A673 (cell line): ENCODE measurements around the gene KCNIP1. TPM values are rescaled to one million over a fixed set of nuclear protein-coding genes. Genes with fewer than 3 reads are reported as not detected.
A peak's percentile ranks its signal among the peaks of the same experiment; 100 is the strongest.

Source experiments
- Bru-seq: library from RNA; stranded (reverse); fragments of 400-500 nt; gene quantifications from one replicate; lab custom pipeline; 2021; lab: Mats Ljungman, UMichigan
- BruChase-seq, 2 experiments: library from RNA; stranded (reverse); fragments of 400-500 nt; gene quantifications; one replicate each; lab custom pipeline; 2021; lab: Mats Ljungman, UMichigan
- BruUV-seq: library from RNA; stranded (reverse); fragments of 400-500 nt; replicated peaks from 2 replicates; lab custom pipeline; 2021; lab: Mats Ljungman, UMichigan
- CTCF ChIA-PET: fragments of 300-600 bp; sonication (Branson Sonifier 250); formaldehyde crosslinking; loops from one replicate; lab custom pipeline; 2022; ENCODE audit warnings: antibody characterized with exemption; lab: Charles Lee
- POLR2A ChIA-PET: fragments of 300-600 bp; sonication (Branson Sonifier 250); formaldehyde crosslinking; loops from one replicate; lab custom pipeline; 2022; ENCODE audit warnings: antibody characterized with exemption; ENCODE audit not compliant: low non-redundant PET; lab: Charles Lee
- DNase-seq: peaks from one replicate; pipeline ENCODE4 v3.0.0-alpha.2; 2015; ENCODE audit warnings: low spot score
- H3K27ac ChIP-seq: fragments of 200-600 bp; sonication (generic); 2 replicates; pipeline ENCODE4 v1.5.1; 2016; ENCODE audit warnings: mixed run types, low read depth, mild to moderate bottlenecking, mixed read lengths, antibody characterized with exemption, low read length; ENCODE audit not compliant: poor library complexity, severe bottlenecking
- H3K27me3 ChIP-seq: fragments of 200-600 bp; sonication (generic); replicated peaks from 2 replicates; pipeline ENCODE4 v1.6.1; 2017; ENCODE audit warnings: mixed run types, low read depth, mild to moderate bottlenecking, mixed read lengths, antibody characterized with exemption, low read length; ENCODE audit not compliant: insufficient read depth, poor library complexity
- H3K36me3 ChIP-seq: fragments of 200-600 bp; sonication (generic); 2 replicates; pipeline ENCODE4 v1.6.1; 2016; ENCODE audit warnings: mixed run types, mild to moderate bottlenecking, mixed read lengths, antibody characterized with exemption, low read length; ENCODE audit not compliant: insufficient read depth, poor library complexity, severe bottlenecking
- H3K4me1 ChIP-seq: fragments of 200-600 bp; sonication (generic); 2 replicates; pipeline ENCODE4 v1.6.1; 2017; ENCODE audit warnings: mixed run types, mild to moderate bottlenecking, mixed read lengths, antibody characterized with exemption, low read length; ENCODE audit not compliant: insufficient read depth, poor library complexity, severe bottlenecking
- H3K4me3 ChIP-seq: fragments of 200-600 bp; sonication (generic); 2 replicates; pipeline ENCODE4 v1.5.1; 2016; ENCODE audit warnings: low read depth, mixed run types, mild to moderate bottlenecking, mixed read lengths, low read length; ENCODE audit not compliant: poor library complexity, severe bottlenecking
- H3K9me3 ChIP-seq: fragments of 200-600 bp; sonication (generic); 2 replicates; pipeline ENCODE4 v1.6.1; 2016; ENCODE audit warnings: mixed run types, low read depth, mild to moderate bottlenecking, mixed read lengths, antibody characterized with exemption, low read length; ENCODE audit not compliant: poor library complexity, severe bottlenecking
- EZH2 ChIP-seq: fragments of 200-600 bp; sonication (generic); IDR thresholded peaks from 2 replicates; pipeline ENCODE4 v1.6.1; 2017; ENCODE audit warnings: borderline replicate concordance, low read depth, mild to moderate bottlenecking, mixed read lengths, antibody characterized with exemption, low read length; ENCODE audit not compliant: poor library complexity, severe bottlenecking
- intact Hi-C: fragments of 100-400 bp; cut with micrococcal nuclease; formaldehyde crosslinking; loops from one replicate; pipeline ENCODE4 v1.10.0; 2022; ENCODE audit not compliant: unreplicated experiment
- long read RNA-seq: library from polyadenylated mRNA; stranded (forward); transcript quantifications from one replicate; pipeline ENCODE4 v2.0.0, GENCODE V29; 2022
- total RNA-seq: library from RNA; stranded (reverse); gene quantifications from 2 replicates; pipeline ENCODE4 v1.2.3, GENCODE V29; 2021
- TF ChIP-seq, protein P1 (sequence below): fragments of 300-800, 200-600 bp; sonication (generic); conservative IDR thresholded peaks from 2 replicates; pipeline ENCODE4 v1.5.1; 2017; ENCODE audit warnings: low read depth, mild to moderate bottlenecking, antibody characterized with exemption, low read length, moderate library complexity, mixed read lengths

The KCNIP1 gene
- total RNA-seq (3.6 and 3.7 TPM in 2 replicates), Bru-seq, nascent RNA (percentile 46 among the genes with signal in this experiment), BruChase-seq, experiment 1, labeled RNA remaining after a 2-hour chase (percentile 56 among the genes with signal in this experiment), BruChase-seq, experiment 2, labeled RNA remaining after a 6-hour chase (percentile 58 among the genes with signal in this experiment)
- long read RNA-seq, partial matches to known transcripts, result 0 of 5 reads
- long read RNA-seq, other reads (novel, unspliced or antisense), result 5 of 5 reads

DNA sequence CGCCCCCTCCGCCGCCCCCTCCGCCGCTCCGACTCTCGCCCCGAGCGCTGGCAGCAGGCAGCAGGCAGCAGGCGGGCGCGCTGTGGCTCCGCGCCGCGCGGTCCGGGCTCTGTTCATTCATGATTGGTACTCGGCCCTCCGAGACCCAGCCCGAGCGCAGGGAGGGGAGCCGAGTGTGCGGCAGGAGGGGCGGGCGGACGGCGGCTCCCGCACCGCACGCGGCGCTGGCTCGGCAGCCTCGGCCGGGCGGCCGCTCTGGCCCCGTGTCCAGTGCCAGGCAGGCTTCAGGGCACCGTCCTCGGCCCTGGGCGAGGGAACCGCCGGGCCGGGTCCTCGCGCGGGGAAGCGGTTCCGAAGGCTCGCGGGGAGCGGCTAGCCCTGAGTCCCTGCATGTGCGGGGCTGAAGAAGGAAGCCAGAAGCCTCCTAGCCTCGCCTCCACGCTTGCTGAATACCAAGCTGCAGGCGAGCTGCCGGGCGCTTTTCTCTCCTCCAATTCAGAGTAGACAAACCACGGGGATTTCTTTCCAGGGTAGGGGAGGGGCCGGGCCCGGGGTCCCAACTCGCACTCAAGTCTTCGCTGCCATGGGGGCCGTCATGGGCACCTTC is at the start of gene KCNIP1:
KCNIP1 (plus strand) TSS at position 31 of the 607 bp plus-strand sequence.
- H3K36me3 ChIP-seq, result no peaks in the 10 kb centered on the region
- CTCF ChIA-PET, result no interaction called here
- H3K4me1 ChIP-seq, result no peaks in the 10 kb centered on the region
- DNase-seq, result peak; percentile 24
- H3K27me3 ChIP-seq, result peaks cover 10% of the 10 kb centered on the region
- intact Hi-C loops, result no loop called here
- TF ChIP-seq EZH2, result no peak
- TF ChIP-seq, protein P1, sequence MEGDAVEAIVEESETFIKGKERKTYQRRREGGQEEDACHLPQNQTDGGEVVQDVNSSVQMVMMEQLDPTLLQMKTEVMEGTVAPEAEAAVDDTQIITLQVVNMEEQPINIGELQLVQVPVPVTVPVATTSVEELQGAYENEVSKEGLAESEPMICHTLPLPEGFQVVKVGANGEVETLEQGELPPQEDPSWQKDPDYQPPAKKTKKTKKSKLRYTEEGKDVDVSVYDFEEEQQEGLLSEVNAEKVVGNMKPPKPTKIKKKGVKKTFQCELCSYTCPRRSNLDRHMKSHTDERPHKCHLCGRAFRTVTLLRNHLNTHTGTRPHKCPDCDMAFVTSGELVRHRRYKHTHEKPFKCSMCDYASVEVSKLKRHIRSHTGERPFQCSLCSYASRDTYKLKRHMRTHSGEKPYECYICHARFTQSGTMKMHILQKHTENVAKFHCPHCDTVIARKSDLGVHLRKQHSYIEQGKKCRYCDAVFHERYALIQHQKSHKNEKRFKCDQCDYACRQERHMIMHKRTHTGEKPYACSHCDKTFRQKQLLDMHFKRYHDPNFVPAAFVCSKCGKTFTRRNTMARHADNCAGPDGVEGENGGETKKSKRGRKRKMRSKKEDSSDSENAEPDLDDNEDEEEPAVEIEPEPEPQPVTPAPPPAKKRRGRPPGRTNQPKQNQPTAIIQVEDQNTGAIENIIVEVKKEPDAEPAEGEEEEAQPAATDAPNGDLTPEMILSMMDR, result no peak
- no TSS peak for BruUV-seq
- peak within 1 kb of the TSS; percentile 24 for H3K4me3 ChIP-seq
- H3K27ac ChIP-seq, result no peak within 1 kb of the TSS
- H3K9me3 ChIP-seq, result no peaks in the 10 kb centered on the region
- POLR2A ChIA-PET, result no interaction called here

DNA sequence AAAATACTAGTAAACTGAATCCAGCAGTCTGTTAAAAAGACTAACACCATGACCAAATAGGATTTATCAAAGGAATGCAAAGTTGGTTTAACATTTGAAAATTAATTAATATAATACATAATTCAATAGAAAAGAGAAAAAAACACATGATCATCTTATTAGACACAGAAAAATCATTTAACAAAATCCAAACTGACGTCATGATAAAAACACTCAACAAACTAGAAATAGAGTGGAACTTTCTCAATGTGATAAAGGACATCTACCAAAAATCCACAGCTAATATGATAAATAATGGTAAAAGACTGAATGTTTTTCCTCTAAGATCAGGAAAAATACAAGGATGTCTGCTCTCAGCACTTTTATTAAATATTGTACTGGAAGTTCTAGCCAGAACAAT is 40.4 kb upstream of the KCNIP1 start:
- no peaks in the 10 kb centered on the region for H3K4me1 ChIP-seq
- ChIA-PET POLR2A (no interaction called here), CTCF (no interaction called here)
- no peaks in the 10 kb centered on the region for H3K27me3 ChIP-seq
- H3K27ac ChIP-seq, result no peak overlapping the region
- no TSS peak for BruUV-seq
- H3K4me3 ChIP-seq, result no peak overlapping the region
- TF ChIP-seq EZH2, result no peak
- TF ChIP-seq, protein P1, result no peak
- no peaks in the 10 kb centered on the region for H3K9me3 ChIP-seq
- intact Hi-C loops, result no loop called here
- DNase-seq, result no peak
- no peaks in the 10 kb centered on the region for H3K36me3 ChIP-seq

DNA sequence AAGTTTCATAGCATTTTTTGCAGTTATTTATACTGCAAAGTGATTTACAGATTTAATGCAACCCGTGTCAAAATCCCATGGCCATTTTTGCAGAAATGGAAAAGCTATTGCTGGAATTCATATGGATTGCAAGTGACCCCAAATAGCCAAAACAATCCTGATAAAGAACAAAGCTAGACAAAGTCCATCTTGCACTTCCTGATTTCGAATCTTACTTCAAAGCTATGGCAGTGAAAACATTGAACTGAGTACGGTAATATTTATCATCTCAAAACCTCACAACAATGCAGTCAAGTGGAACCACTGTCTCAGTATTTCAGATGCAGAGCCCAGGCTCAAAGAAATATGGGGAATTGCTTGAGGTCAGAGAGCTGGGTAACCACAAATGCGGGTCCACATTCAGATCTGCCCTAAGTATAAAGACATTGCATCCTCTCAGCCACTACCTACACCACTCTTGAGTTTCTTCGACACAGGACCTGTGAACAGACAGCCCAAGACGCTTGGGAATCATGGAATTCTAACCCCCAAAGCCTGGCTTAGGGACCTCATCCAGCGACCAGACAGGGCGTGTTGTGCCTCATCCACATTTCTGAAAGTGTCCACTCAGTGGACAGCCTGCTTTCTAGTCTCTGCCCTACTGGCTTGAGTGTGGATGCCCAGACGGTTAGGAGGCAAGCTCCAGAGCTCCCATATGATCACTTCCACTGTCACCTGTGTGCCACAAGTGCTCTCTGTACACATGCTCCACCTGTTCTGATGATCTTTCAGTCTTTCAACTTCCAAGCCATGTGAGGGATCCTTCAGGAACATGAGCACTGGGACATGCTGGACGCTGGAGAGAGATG is 39.3 kb upstream of the KCNIP1 start:
- ChIA-PET POLR2A (no interaction called here), CTCF (no interaction called here)
- no peak for TF ChIP-seq EZH2
- TF ChIP-seq, protein P1, result no peak
- Histone ChIP-seq H3K36me3 (no peaks in the 10 kb centered on the region), H3K4me1 (no peaks in the 10 kb centered on the region), H3K27ac (no peak overlapping the region), H3K4me3 (no peak overlapping the region), H3K9me3 (no peaks in the 10 kb centered on the region), H3K27me3 (no peaks in the 10 kb centered on the region)
- BruUV-seq, result no TSS peak
- no peak for DNase-seq
- intact Hi-C loops, result no loop called here
